HG03097 (cell line): ENCODE data around the gene TSPAN17.

Experiments
- ATAC-seq: cut with Tn5 transposase; IDR thresholded peaks from one replicate; pipeline ENCODE4 v1.9.1; 2021; ENCODE audit not compliant: unreplicated experiment, low FRiP score

Gene TSPAN17

DNA sequence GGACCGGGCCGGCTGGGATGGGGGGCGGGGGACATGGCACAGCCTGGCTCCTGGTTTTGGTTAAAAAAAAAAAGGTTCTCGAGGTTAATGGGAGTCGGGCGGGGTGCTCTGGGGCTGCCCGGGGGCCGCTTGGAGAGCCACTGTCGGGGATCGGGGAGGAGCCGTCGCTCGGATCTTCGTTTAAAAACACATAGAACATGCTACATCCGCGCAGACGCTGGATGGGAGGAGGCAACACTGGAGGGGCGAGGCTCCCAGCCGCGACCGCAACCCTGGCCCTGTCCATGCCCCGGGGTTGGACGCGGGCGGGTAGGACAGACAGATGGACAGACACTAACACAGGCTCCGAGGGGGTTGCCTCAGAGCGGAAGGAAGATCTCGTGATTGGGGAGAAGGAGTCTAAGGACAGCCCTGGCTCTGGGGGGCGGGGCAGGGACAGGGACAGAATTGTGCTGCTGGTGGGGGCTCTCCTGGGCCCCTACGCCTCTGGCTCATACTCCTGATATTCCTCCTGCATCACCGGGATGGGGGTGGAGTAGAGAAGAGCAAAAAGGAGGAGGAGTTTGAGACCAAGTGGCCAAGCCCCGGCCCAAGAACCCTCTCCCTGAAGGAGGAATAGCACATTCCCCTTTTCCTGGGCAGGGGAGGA lies 26.8 kb upstream of the TSPAN17 start:
- no peak for ATAC-seq

DNA sequence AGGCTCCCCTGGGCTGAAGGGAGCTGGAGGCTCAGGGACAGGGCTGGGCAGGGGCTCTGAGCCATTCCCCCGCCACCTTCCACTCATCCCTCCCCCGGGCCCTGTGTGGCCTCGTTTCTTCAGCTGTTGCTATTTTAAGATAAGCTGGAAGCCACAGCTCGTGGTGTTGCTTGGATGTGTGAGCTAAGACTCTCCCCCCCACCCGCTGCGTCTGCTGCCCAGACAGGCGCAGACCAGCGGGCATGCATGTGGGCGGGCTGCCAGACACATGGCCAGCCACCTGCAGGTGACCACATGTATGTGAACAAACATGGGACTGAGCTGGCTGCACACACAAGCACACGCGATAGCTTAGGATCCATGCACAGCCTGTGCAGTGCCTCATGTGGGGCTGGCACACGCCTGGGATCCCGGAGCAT lies 25.6 kb upstream of the TSPAN17 start:
- no peak for ATAC-seq

DNA sequence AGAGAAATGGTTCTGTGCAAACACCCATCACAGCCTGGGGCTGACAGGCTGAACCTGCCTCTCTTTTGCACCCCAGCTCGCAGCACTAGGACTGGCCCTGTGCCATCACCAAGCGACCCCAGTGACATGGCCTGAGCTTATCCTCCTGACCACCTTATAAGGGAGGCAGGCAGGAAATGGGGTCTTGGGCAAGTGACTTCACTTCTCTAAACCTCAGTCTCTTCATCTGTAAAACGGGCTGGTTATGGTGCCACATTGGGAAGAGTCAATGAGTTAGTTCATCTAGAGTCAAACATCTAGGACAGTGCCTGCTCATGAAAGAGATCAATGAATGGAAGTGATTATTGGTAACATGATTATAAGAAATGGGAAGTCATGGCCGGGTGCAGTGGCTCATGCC lies 23.1 kb upstream of the TSPAN17 start:
- ATAC-seq: no peak

DNA sequence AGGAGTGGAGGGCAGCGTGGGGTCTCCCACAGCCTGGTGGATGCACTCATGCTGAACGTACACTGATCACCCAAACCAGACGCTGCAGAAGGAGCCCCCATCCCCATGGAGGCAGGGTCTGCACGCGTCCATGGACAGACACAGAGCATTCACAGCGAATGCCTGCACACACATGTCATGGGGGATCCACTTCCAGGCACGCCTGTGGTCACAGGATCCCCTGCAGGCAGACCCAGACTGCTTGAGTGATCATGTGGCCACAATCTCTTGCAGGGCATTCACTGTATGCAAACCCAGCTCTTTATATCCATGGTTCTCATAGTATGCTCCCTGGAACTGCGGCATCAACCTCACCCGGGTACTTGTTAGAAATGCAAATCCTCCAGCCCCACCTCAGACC lies 22.3 kb upstream of the TSPAN17 start:
- ATAC-seq: no peak

DNA sequence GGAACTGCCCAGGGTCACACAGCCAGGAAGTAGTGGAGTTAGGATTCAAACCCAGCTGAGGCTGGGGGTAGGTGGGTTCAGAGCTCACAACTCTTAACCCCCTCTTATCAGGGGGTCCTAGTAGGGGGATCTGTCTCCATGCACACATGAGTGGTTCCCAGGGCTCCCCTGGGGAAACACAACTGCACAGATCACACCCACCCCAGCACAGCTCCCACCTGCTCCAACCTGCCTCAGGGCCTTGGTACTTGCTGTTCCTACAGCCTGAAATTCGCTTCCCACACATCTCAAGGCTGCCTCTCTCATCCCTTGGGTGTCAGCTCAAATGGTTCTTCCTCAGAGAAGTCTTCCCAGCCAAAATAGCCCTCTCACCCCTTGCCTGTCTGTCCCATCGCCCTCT lies 21.8 kb upstream of the TSPAN17 start:
- no peak for ATAC-seq

DNA sequence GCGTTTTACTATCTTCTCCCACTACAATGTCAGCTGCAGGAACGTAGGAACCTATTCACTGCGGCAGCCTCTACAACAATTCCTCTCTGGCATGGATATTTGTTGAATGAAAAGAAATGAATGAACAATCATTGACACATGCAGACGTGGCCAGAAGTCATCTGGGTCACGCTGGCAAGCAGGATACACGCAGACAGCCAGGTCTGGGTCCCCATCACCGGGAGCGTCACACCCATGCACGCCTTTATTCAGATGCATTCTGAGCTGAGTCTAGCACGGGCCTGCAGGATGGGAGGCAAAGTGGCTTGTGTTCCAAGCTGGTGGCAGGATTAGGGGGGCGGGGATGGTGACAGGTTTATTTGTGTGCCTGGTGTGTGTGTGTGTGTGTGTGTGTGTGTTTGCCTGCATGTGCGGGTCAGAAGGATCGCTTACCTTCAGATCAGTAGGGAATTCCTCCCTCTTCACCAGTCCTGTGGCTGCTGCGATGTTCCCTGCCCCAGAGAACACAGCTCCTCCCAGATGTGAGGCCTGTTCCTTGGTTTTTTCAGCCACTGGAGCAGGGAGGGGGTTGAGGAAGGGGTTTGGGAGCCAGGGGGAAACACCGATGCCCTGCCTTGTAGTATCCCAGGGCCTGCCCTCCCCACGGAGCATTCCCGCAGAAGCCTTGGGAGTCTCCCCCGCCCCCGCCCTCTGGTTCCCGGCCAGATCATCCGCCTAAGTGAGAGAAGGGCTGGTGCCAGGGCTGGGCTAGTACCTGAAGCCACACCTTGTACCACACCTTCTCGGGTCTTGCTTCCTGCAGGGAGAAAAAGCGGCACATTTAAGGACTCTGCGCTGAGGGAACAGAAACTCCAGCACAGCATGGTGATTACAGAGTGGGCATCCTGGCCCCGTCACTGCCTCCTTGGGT lies 21.1 kb upstream of the TSPAN17 start:
- no peak for ATAC-seq

DNA sequence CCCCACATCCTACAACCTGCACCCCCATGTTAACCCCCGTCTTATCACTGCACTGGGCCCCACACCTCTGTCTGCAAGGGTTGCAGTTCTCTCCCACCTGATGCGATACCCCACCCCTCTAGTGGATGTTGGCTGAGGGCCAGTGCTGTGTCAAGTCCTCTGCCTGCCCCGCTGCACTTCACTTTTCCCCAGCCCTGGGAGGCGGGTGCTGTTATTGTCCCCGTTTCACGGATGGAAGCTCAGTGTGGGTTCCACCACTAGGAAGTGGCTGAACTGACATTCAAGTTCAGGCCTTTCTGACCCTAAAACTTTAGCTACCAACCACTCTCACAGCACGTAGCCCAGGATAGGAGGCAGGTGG lies 20.4 kb upstream of the TSPAN17 start:
- ATAC-seq: no peak

DNA sequence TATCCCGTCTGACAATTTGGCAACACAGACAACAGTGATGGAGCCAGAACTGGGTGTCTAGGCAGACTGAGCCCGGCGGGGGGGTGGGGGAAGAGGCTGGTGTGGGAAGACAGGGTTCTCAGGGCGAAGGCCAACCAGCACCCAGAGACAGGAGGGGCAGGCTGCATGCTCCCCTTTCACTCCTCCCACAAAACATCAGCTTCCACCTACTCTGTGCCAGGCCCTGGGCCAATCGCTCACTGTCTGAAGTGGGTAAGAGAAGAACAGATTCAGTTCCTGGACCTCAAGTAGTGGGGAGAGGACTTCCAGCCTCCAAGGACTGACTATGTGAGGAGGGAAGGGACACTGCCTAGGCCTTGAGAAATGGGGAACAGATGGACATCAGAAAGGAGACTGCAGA lies 19.7 kb upstream of the TSPAN17 start:
- no peak for ATAC-seq

DNA sequence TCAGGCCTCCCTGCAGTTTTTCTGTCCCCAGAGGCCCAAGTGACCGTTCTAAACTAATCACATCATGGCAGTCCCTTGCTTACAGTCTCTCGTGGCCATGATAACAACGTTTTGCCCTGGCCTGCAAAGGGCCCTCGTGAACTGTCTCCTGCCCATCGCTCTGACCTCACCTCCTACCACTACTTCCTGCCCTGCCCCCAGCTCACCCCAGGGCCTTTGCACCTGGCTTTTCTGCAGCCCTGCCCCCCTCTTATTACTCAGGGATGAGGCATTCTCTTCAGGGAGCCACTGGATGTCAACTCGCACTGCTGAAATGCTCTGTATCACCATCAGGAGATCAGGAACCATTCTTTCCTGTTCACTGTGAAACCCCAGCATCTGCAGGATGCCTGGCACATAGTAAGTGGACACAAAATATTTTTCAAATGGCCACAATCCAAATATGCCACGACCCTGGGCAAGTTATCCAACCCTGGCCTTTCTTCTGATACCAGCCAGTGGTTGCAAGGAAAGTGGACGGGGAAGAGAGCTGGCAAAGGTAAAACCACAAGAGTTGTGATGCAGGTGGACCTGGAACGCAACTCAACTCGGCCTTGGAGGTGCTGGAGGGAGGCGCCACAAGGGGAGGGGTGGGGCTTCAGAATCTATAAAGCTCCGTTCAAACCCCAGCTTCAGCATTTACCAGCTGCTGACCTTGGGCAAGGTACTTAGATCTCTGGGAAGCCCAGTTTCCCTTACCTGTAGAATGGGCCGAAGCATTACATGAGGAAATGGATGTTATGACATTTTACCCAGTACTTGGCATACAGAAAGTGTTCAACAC lies 18.7 kb upstream of the TSPAN17 start:
- ATAC-seq: no peak

DNA sequence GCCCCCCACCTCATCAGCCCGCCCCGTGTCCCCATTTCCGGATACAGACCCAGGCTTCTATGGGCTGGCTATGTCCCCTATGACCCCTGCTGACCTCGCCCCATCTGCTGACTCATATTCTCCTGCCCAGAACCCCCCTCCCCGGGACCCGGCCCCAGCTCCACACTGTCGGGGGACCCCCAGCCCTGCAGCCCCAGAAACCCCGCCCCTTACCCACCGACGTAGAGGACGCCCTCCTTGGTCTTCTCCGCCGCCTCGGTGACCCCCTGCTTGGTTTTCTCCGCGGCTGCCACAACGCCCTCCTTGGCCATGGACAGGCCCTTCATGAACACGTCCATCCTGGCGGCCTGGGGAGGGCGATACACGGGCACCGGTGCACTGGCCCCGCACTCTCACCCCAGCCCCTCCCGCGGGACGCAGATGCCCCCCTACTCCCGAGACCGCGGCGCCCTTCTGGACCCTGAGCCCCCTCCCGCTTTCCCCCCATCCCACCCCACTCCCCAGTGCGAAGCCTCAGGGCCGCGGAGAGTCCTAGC lies 17.9 kb upstream of the TSPAN17 start:
- ATAC-seq: no peak

DNA sequence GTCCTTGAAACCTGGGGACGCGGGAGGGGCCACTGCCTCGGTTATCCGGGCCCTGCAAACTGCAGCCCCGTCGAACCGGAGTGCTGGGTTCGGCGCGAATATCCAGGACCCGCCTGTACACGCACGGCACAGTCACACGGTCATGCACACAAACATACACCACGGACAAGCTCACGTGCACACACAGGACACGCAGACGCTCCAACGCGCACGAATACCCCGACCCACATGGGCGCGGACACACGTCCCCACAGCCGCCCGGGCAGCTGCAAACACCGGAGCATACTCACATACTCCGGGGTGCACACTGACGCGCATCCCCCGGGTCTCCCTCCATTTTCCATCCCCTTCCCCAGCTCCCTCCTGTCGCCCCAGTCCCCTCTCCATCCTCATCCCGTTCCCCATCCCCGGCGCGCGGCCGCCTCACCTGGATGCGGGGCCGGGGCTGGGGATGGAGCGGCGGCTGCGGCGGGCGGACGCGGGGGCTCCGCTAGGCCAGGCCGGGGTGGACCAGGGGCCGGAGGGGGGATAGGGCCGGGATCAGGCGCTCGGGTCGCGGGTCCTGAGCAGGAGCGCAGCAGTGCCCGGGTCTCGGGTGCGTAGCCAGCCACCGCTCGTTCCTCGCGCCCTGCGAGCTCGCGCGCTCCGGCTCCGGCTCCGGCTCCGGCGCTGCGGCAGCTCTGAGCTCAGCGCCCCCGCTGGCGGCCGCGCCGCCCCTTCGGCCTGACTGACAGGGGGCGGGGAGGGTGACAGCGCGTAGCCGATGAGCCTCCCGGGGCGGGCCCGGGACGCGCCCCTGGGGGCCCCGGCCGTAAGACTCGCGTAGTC lies 17.2 kb upstream of the TSPAN17 start, which contains the start of the genes EIF4E1B and SNCB:
EIF4E1B (plus strand) TSS at position 823 of the 828 bp plus-strand sequence. CDS start 12,113 bp downstream, outside the sequence.
SNCB (minus strand) TSS at position 682 of the 828 bp plus-strand sequence. CDS start 880 bp downstream, outside the sequence.
- ATAC-seq: no peak

DNA sequence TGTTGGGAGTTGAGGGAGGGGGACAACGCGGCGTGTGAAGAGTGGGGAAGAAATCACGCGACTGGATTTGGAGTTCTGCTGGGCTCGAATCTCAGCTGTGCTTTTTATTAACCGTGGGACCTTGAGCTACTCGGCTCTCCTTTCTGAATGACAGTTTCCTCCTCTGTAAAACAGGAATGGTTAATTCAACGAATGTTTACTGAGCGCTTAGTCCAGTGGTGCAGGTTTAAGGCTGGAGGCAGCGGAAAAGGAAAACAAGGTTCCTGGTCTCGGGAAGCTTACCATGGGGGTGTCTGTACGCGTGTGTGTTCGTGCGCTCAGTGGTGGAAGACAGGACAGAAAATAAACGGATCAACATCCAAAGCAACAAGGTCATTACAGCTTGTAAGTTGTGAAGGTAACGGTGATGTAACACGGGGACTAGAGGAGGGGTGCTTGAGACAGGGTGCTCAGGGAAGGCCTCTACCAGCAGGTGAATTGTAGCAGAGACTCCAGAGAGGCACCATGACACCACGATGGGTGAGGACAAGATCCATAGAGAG lies 16.5 kb upstream of the TSPAN17 start:
- ATAC-seq: no peak

DNA sequence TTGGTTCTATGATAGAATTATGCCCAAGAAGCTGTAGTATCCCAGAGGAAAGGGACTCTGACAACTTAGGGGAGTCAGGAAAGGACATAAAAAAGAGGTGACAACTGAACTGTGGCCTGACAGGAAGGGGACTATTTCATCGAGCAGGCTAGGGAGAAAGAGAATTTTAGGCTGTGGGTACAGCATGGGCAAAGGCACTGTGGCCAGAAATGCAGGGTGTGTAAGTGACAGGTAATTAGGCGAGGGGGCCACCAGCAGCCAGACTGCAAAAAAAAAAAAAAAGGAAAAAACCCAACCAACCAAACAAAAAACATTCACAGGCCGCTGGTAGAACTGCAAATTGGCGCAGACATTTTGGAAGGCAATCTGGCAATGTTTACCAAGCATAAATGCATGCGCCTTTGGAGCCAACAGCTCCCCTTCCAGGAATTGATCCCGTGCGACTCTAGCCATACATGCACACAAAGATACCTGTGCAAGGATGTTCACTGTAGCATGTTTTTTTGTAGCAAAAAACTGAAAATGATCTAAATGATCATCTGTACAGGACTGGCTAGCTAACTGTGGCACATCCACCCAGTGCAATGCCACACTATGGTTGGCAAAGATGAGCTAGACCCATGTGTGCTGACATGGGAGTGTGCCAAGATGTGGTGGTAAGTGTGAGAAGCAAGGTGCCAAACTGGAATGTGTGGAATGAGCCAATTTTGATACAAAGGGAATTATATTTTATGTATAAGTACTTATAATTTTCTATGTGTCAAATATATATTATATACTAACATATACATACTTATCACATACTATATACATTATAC lies 15.7 kb upstream of the TSPAN17 start:
- no peak for ATAC-seq

DNA sequence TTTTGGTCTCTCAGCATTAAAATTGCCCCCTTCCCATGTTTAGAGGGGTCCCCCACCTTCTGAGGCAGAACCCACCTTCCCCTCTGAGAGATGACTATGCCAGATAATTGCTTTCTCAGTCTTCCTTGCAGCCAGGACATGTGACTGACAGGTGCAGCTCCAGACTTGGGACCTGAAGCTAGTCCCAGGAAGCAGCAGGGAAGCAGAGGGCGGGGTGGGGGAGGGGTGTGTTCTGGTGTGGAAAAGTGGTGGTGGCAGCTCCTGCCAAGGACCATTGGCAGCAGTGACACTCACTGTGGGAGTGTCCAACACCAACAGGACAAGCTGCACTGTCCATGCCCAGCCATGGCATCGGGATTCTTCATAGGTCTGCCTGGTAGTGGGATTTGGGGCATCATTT lies 14.5 kb upstream of the TSPAN17 start:
- no peak for ATAC-seq

DNA sequence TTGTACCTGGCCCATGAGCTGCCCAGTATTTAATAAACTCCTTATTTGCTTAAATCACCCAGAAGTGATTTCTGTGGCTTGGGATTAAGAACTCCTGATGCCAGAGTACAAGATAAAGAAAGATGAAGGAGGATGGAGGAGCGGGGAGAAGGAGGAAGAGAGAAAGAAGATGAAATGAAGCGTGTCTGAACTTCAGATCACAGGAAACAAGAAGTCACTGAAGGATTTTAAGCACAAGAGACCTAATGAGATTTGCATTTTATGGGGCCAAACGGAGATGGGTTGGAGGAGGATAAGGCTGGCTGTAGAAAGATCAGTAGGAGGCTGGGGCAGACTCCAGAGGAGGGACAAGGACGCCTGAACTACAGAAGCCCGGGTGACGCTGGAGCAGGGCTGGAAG lies 13.7 kb upstream of the TSPAN17 start:
- no peak for ATAC-seq

DNA sequence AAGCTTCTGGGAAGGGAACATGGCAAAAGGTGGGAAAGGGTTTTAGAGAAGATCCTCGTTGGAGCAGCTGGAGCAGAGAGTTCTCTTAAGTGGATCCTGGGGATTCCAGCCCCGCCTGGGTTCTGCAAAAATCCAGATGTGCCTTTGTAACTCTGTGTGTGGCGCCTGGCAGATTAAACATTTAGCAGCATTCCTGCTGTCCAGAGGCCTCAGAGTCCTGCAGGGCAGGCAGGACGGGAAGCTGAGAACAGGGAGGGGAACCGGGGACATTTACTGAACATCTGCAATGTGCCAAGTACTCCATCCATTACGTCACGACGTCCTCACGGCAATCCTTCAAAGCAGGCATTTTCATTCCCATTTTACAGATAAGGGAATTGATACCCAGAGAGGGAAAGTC lies 10.9 kb upstream of the TSPAN17 start:
- no peak for ATAC-seq

DNA sequence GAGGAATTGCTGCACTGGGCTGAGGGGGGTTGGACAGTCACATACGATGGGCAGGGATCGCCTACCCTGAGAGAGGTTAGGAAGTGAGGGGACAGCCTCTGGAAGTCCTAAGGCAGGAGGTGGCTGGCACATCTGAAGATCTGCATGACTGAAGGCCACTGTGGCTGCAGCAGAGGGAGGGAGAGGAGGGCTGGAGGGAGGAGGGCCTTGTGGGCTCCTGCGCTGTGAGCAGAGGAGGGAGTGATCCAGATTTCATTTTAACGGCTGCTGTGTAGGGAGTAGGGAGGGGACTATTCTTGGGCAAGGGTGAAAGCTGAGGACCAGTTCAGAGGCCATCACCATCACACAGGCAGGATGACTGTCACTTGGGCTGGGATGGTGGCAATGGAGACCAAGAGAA lies 9.7 kb upstream of the TSPAN17 start:
- ATAC-seq: no peak

DNA sequence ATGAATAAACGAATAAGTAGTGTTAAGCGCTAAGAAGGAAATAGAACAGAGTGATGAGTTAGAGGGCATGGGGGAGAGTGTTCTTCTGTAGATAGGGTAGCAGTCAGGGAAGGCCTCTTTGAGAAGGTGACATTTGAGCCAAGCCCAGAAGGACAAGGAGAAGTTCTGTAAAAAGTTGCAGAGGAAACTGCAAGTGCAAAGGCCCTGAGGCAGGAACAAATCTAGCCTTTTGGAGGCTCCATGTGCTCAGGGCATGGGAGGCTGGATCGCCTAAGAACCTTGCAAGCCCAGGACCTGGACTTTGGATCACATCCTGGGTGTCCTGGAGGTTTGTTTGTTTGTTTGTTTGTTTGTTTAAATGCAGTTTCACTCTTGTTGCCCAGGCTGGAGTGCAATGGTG lies 8.8 kb upstream of the TSPAN17 start:
- ATAC-seq: no peak

DNA sequence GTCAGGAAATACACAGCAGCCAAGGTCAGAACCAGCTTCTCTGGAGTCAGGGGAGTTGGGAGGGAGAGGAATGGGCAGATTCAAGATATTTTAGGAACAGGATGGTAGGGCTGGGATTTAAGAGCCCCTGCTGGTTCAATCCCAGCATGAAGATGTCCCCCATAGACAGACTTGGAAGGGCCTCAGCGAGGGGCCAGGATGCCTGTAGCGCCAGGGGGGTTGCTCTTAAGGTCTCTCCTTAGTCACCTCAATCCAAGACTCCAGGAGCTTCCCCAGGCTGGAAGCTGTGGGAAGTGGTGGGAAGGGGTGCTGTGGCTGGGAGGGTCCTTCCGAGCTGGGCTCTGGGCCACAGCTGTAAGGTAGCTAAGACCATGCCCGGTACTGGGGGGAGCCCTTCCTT lies 8.1 kb upstream of the TSPAN17 start:
- no peak for ATAC-seq
